Suprapubic skin (tissue), 4 donors: ENCODE results near the gene NDST4. TPM values are rescaled to one million over a fixed set of nuclear protein-coding genes. Genes with fewer than 3 reads are reported as not detected.

Experiments
- DNase-seq, 2 donors: peaks; one replicate each; pipeline ENCODE4 v3.0.0-alpha.2; 2019; ENCODE audit warnings: low spot score in 2 of 2
- H3K27ac ChIP-seq: fragments of 200-600 bp; sonication (generic); one replicate; pipeline ENCODE4 v1.5.1; 2019
- H3K27me3 ChIP-seq: fragments of 200-600 bp; sonication (generic); one replicate; pipeline ENCODE4 v1.5.1; 2019
- H3K36me3 ChIP-seq: fragments of 200-600 bp; sonication (generic); one replicate; pipeline ENCODE4 v1.5.1; 2019
- H3K4me1 ChIP-seq: fragments of 200-600 bp; sonication (generic); one replicate; pipeline ENCODE4 v1.5.1; 2019
- H3K4me3 ChIP-seq: fragments of 200-600 bp; sonication (generic); one replicate; pipeline ENCODE4 v1.5.1; 2019; ENCODE audit warnings: mild to moderate bottlenecking
- H3K9me3 ChIP-seq: fragments of 200-600 bp; sonication (generic); one replicate; pipeline ENCODE4 v1.5.1; 2019
- EP300 ChIP-seq: sonication (generic); formaldehyde crosslinking; IDR thresholded peaks from one replicate; pipeline ENCODE4 v1.6.1; 2017; ENCODE audit warnings: antibody characterized with exemption
- POLR2A ChIP-seq, 2 donors: fragments of 450-650 bp; IDR thresholded peaks; one replicate each; pipeline ENCODE4 v1.6.1; 2017; ENCODE audit warnings: antibody characterized with exemption in 2 of 2, mild to moderate bottlenecking in 2 of 2, moderate library complexity in 2 of 2
- POLR2AphosphoS5 ChIP-seq, 3 donors: sonication (generic); formaldehyde crosslinking; IDR thresholded peaks; one replicate each; pipeline ENCODE4 v1.6.1; 2017; ENCODE audit warnings: antibody characterized with exemption in 3 of 3
- WGBS: methylation state at CpG from one replicate; pipeline ENCODE4 v1.1.5; 2018; 5-methylcytosine and 5-hydroxymethylcytosine counted together
- total RNA-seq, 4 donors: library from RNA; depleted of rRNA; stranded (reverse); fragments of >200 nt; gene quantifications; one replicate each; pipeline ENCODE4 v1.1.0, GENCODE V29; 2016
- TF ChIP-seq, protein P1 (sequence below), 2 donors: fragments of 200-600 bp in 1 of 2; fragments of 450-650 bp in 1 of 2; sonication (generic) in 1 of 2; IDR thresholded peaks; one replicate each; pipeline ENCODE4 v1.5.1; 2016 to 2019; ENCODE audit warnings: antibody characterized with exemption in 2 of 2, mild to moderate bottlenecking in 1 of 2, moderate library complexity in 1 of 2

Gene NDST4
- total RNA-seq, 4 donors from 2014 or later, result not detected

DNA sequence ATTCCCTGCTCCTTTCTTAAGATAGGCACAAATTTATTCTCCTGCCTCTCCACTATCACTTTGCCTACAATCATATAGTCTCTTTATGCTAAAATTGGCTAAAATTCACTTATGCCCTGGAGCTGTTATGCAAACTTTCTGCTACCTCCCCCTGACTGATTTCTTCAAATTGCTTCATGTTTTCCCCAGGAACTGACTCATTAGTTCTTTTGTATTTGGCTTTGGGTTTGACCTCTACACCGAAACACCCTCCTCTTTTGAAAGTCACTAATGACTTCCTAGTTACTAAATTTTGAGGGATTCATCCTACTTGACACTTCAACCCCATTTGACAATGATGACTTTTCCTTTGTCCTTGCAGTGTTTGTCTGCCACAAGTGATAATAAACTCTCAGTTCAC, 222.6 kb downstream of the NDST4 start:
- Histone ChIP-seq H3K9me3 (no peaks in the 10 kb centered on the region), H3K27ac (no peak overlapping the region), H3K36me3 (no peaks in the 10 kb centered on the region), H3K27me3 (no peaks in the 10 kb centered on the region), H3K4me3 (no peak overlapping the region), H3K4me1 (no peaks in the 10 kb centered on the region)
- DNase-seq, result no peak
- no peak for TF ChIP-seq POLR2AphosphoS5 (IDR thresholded peaks at IDR 0.05)
- no peak for TF ChIP-seq POLR2A (IDR thresholded peaks at IDR 0.05)
- no peak for TF ChIP-seq EP300
- TF ChIP-seq, protein P1, sequence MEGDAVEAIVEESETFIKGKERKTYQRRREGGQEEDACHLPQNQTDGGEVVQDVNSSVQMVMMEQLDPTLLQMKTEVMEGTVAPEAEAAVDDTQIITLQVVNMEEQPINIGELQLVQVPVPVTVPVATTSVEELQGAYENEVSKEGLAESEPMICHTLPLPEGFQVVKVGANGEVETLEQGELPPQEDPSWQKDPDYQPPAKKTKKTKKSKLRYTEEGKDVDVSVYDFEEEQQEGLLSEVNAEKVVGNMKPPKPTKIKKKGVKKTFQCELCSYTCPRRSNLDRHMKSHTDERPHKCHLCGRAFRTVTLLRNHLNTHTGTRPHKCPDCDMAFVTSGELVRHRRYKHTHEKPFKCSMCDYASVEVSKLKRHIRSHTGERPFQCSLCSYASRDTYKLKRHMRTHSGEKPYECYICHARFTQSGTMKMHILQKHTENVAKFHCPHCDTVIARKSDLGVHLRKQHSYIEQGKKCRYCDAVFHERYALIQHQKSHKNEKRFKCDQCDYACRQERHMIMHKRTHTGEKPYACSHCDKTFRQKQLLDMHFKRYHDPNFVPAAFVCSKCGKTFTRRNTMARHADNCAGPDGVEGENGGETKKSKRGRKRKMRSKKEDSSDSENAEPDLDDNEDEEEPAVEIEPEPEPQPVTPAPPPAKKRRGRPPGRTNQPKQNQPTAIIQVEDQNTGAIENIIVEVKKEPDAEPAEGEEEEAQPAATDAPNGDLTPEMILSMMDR (IDR thresholded peaks at IDR 0.05), result no peak
- 47% methylated on average over 1 of the region's 1 CpG for WGBS

DNA sequence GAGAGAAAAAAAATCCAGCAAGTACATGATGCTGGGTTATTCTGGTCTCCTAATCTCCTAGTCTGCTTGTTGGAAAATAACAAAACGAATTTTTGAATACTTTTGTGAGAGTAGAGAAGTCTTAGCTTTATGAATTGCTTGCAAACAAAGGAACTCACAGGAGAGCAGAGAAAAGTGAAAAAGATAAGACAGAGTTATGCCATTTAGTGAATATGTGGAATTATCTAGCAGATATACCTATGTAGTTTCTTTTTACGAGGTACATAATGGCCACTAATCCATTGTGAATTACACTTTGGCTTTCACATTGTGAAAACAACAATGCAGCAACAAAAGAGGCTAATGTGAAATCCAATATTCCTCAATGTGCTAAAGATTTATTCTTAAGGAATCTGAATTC, 226.7 kb downstream of the NDST4 start:
- H3K4me3 ChIP-seq, result no peak overlapping the region
- no peak overlapping the region for H3K27ac ChIP-seq
- DNase-seq, result no peak
- H3K9me3 ChIP-seq, result no peaks in the 10 kb centered on the region
- H3K27me3 ChIP-seq, result no peaks in the 10 kb centered on the region
- no peak for TF ChIP-seq POLR2AphosphoS5 (IDR thresholded peaks at IDR 0.05)
- TF ChIP-seq POLR2A (IDR thresholded peaks at IDR 0.05), result no peak
- no peak for TF ChIP-seq EP300
- WGBS, result 79% methylated on average over 2 of the region's 2 CpGs
- no peaks in the 10 kb centered on the region for H3K4me1 ChIP-seq
- H3K36me3 ChIP-seq, result no peaks in the 10 kb centered on the region

DNA sequence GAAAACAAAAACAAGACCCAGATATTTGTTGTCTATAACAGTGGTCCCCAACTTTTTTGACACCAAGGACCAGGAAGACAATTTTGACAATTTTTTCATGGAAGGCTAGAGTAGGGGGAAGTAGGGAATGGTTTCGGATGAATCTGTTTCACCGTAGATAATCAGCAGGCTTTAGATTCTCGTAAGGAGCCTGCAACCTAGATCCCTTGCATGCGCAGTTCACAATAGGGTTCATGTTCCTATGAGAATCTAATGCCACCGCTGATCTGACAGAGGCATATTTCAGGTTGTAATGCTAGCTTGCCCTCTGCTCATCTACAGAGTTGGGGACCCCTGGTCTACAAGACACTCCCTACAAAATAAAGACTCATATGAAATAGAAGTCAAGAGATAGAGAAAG, 229.8 kb downstream of the NDST4 start:
- TF ChIP-seq POLR2AphosphoS5 (IDR thresholded peaks at IDR 0.05), result no peak
- TF ChIP-seq EP300, result no peak
- TF ChIP-seq, protein P1 (IDR thresholded peaks at IDR 0.05), result no peak
- no peak for TF ChIP-seq POLR2A (IDR thresholded peaks at IDR 0.05)
- H3K4me3 ChIP-seq, result no peak overlapping the region
- H3K36me3 ChIP-seq, result no peaks in the 10 kb centered on the region
- H3K9me3 ChIP-seq, result no peaks in the 10 kb centered on the region
- 90% methylated on average over 5 of the region's 5 CpGs for WGBS
- no peak for DNase-seq
- no peaks in the 10 kb centered on the region for H3K27me3 ChIP-seq
- no peaks in the 10 kb centered on the region for H3K4me1 ChIP-seq
- H3K27ac ChIP-seq, result no peak overlapping the region

DNA sequence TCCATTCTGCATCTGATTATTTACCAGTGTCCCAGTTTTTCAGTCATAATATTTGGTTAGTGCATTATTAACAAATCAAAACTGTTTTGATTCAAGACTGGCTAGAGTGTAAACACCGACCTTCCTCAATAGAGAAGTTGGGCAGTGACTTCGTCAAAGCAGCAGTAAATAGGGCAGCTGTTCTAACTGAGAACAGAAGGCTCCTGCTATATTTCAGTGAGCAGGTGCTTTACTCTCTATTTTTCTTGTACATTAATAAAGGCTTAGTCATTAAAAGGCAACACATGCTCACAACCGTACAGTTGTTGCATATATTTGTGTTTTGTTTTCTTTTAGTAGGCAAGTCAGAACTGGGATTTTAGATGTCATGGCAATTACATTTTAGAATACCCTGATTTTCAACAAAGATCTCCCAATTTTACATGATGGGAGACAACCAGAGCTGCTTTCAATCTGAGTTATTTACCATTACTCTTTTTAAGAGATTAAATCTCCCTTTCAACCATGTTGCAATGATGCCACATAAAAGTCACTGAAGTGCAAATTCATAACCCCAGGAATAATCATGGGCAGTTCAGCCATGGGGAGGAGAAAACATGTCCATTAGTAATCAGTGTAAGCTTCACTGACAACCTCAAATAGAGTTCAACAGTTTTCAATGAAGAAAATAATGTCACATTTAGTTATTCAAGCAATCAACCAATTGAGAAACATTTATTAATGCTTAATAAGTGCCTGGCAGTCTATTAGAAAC, 233.3 kb downstream of the NDST4 start:
- Histone ChIP-seq H3K36me3 (no peaks in the 10 kb centered on the region), H3K9me3 (no peaks in the 10 kb centered on the region), H3K4me3 (no peak overlapping the region), H3K27me3 (no peaks in the 10 kb centered on the region), H3K4me1 (no peaks in the 10 kb centered on the region), H3K27ac (no peak overlapping the region)
- DNase-seq, result no peak
- 63% methylated on average over 3 of the region's 3 CpGs for WGBS
- TF ChIP-seq EP300 (no peak), POLR2A (IDR thresholded peaks at IDR 0.05) (no peak), POLR2AphosphoS5 (IDR thresholded peaks at IDR 0.05) (no peak)
- TF ChIP-seq, protein P1 (IDR thresholded peaks at IDR 0.05), result no peak

DNA sequence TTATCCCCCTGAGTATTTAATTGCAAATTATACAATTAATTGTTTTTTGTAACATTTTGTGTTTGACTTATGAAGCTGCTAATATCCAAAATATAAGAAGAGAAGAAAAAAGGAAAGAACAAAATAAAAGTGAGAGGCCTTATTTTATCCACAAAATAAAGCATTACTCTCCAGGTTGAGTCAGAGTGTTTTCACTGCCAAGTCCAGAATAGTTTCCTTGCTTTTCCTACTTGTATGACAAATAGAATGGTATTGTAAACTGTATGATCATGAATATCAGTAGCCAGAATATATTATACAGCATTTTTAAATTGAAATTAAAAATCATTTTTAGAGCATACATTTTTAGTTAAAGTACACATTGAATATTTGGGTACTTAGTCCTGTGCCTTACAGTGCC, 237.8 kb downstream of the NDST4 start:
- TF ChIP-seq, protein P1 (IDR thresholded peaks at IDR 0.05), result no peak
- TF ChIP-seq POLR2A (IDR thresholded peaks at IDR 0.05) (no peak), EP300 (no peak), POLR2AphosphoS5 (IDR thresholded peaks at IDR 0.05) (no peak)
- no peak for DNase-seq
- no peak overlapping the region for H3K4me3 ChIP-seq

DNA sequence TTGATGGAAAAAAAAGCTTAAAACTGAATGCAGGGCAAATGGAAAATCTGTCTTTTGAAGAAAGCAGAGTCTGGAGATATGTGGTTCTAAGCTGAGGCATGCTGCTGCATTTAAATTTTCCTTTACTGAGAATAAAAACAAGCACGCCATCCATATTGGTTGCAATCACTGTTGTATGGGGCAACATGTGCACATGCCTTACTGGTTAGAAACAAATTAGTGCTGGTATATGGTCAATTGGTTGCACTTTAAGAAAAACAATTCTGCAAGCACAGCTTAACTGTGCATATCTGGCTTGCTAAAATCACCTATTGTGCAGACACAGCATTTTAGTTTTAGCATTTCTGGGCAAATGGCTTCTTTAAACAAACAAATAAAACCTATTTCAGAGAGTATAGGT, 239.1 kb downstream of the NDST4 start:
- no peak for DNase-seq
- H3K36me3 ChIP-seq, result no peaks in the 10 kb centered on the region
- TF ChIP-seq, protein P1 (IDR thresholded peaks at IDR 0.05), result no peak
- TF ChIP-seq EP300, result no peak
- TF ChIP-seq POLR2AphosphoS5 (IDR thresholded peaks at IDR 0.05), result no peak
- TF ChIP-seq POLR2A (IDR thresholded peaks at IDR 0.05), result no peak
- H3K27ac ChIP-seq, result no peak overlapping the region
- no peaks in the 10 kb centered on the region for H3K4me1 ChIP-seq
- H3K27me3 ChIP-seq, result no peaks in the 10 kb centered on the region
- no peaks in the 10 kb centered on the region for H3K9me3 ChIP-seq
- WGBS, result 76% methylated on average over 1 of the region's 1 CpG
- H3K4me3 ChIP-seq, result no peak overlapping the region

More for the DNA sequence above, 237.8 kb downstream of the NDST4 start:
- Histone ChIP-seq H3K36me3 (no peaks in the 10 kb centered on the region), H3K27me3 (no peaks in the 10 kb centered on the region), H3K27ac (no peak overlapping the region), H3K9me3 (no peaks in the 10 kb centered on the region), H3K4me1 (no peaks in the 10 kb centered on the region)
